GM21786 (cell line): ENCODE data around the gene ABCB9.
"Not testable (repeated sequence)": the region's sequence is repeated elsewhere in the genome, so short reads cannot be mapped to it uniquely, and the experiment has no call there.

Experiments
- ATAC-seq: cut with Tn5 transposase; IDR thresholded peaks from one replicate; pipeline ENCODE4 v1.9.1; 2021; ENCODE audit not compliant: unreplicated experiment

The ABCB9 gene

DNA sequence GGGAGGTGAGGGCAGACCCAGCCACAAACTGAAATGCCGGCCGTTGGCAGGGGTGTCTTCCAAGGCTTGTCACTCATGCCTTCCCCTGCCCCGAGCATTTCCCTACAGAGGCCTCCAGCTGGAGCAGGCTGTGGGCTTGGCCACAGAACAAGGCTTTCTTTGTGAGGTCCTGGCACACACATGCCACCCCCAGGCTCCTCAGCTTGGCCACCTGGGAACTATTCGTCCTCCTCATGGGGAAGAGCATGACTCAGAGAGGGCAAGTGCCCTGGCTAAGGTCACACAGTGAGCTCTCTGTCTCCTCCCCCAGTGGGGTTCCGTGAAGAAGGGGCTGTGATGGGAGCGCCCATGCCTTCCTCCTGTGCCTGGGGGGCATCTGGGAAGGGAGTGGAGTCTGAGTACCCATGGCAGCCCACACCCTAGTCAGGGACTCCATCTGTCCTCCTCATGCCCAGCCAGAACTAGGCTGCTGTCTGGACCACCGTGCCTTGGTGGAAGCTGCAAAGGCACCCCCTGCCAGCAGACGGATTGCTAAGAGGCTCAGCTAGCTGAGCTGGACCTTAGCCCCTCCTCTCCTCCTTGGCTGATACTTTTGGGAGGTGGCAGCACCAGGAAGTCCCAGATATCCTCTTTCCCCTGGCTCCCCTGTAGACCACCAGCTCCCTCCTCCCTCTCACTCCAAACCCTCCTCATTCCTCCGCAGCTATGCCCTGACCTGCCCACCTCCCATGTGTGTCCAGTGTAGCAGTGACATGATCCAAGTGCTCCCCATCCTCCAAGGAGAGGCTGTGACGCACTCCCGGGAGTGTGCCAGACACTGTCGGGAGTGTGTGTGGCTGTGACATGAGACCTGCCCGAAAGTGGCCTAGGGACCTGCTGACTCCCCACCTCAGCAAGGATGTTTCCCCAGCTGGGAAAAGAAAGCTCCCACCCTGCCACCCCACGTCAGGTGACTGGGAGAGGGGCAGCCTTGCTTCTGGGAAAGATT is 21.4 kb downstream of the ABCB9 start:
- no peak for ATAC-seq

DNA sequence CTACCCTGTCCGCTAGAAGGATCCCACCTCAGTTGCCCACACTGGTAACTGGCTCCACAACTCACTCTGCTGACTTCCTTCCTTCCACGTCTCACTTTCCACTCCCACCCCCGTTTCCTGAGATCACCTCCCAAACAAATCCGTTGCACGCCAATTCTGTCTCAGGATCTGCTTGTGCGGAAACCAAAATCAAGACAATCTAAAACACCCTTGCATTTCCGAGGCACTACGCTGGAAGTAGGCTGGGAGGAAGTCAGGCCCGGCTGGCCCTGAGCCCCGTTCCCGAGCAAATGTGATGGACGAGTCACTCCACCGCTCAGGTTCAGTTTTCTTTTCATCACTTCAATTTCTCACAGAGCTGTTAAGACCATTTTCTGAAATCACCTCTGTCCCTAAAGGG is 23.1 kb downstream of the ABCB9 start:
- no peak for ATAC-seq

DNA sequence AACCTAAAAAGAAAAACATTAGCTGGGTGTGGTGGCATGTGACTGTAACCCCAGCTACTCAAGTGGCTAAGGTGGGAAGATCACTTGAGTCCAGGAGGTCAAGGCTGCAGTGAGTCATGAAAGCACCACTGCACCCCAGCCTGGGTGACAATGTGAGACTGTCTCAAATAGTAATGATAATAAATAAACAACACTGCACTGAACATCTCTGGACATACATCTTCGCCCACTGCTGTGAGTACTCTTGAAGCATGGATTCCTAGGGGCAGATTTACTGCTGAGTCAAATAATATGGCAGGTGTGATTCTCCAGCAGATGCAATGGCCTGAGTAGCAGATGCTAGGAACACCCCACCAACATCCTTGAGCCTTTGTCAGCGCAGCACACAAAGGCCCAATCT is 23.6 kb downstream of the ABCB9 start:
- ATAC-seq = no peak

DNA sequence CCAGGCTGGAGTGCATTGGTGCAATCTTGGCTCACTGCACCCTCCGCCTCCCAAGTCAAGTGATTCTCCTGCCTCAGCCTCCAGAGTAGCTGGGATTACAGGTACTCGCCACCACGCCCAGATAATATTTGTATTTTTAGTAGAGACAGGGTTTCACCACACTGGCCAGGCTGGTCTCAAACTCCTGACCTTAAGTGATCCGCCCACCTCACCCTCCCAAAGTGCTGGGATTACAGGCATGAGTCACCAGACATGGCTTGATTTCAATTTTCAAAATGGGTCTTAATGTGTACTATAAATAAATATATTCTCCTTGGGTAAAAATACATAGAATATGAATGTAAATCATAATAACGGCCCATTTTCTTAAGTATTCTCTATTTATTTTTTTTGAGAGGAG is 24.9 kb downstream of the ABCB9 start:
- ATAC-seq = not testable (repeated sequence)

DNA sequence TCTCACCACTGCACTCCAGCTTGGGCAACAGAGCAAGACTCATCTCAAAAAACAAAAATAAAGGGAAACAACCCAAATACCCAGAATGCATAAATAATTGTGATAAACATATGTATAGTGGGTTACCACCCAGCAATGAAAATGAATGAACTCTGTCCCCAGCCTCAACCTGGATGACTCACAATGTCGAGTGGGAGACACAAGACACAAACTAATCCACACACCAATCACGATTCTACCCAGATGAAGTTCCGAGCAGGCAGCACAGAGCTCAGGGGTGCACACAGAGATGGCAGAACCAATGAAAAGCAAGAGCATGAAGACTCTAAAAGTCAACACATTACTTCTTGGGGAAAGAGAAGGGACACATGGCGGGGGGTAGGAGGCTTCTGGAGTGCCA is 27.1 kb downstream of the ABCB9 start:
- ATAC-seq = no peak

DNA sequence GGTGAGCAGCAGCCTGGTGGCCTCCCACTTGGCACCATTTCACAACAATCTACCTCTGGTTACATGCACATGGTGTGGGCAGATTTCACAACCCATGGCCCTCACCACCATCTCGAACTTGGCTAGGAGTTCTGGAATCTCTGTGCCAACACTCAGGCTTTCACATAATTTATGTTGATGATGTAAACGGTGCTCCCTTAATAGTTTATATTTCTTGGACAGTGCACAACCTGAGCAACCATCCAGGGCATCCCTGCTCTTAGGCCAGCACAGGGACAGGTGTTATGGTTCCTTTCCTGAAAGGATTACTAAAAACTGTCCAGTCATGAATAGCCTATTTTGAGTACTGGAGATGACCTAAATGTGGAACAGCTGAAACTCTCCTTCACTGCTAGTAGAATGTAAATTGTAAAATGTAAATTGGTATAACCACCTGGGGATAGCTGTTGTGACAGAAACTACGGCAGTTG is 28.6 kb downstream of the ABCB9 start:
- no peak for ATAC-seq

DNA sequence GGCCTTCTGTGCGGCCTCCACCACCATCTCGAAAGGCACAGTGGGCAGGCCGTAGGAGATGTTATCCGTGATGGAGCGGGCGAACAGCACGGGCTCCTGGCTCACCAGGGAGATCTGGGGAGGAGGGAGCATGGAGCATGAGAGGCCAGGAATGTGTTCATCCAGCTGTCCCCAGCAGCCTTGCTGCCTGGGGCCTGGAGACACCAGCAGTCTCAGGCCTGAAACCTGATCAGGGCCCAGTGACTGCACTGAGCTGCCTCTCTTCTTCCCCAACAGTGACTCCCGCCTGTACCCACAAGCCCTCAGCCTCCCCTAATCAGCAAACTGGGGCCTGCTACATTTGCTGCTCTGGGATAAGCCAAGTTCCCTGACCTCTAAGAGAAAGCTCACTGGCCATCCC is 30.9 kb downstream of the ABCB9 start:
- no peak for ATAC-seq

DNA sequence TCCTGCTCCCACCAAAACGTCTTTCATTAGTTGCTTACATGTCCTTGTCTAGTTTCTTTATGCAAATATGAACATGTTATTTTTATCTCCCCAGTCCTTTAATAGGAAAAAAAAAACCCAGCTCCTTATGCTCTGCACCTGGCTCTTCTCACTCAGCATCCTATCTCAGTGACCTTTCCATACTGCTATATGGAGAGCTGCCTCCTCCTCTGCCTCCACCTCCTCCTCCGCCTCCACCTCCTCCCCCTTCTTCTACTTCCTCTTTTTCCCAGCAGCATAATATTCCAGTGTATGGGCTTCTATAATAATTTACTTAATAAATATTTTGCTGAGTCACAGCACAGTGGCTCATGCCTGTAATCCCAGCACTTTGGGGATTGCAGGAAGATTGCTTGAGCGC is 31.5 kb downstream of the ABCB9 start:
- ATAC-seq = no peak

DNA sequence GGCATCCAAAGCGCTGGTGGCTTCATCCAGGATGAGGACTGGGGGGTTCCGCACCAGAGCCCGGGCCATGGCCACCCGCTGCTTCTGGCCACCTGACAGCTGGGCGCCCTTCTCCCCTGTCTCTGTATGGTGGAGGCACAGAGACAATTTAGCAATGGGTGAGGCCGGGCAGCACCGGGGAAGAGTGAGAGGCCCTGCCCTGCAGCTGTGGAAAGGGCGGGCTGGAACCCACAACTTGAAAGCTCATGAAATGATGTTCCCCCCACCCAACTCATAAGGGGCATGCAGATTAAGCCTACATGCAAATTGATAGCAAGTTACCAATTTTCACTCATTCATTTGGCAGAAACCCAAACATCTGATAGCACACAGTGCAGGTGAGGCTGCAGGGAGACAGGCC is 34.1 kb downstream of the ABCB9 start:
- no peak for ATAC-seq

DNA sequence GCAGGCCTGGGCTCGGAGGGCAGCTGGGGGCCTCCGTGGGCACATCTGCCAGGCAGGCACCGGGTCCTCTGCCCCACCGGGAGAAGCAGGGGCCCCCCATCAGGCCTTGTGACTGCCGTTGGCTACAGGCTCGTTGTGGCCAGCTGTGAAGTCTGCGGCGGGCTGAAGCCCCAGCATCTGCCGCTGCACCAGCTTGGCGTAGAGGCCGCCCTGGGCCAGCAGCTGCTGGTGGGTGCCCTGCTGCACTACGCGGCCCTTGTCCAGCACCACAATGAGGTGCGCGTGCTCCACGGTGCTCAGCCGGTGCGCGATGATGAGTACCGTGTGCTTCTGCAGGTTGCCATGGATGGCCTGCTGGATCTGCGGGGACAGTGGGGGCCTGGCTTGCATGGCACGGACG is 36.5 kb downstream of the ABCB9 start:
- ATAC-seq = no peak

DNA sequence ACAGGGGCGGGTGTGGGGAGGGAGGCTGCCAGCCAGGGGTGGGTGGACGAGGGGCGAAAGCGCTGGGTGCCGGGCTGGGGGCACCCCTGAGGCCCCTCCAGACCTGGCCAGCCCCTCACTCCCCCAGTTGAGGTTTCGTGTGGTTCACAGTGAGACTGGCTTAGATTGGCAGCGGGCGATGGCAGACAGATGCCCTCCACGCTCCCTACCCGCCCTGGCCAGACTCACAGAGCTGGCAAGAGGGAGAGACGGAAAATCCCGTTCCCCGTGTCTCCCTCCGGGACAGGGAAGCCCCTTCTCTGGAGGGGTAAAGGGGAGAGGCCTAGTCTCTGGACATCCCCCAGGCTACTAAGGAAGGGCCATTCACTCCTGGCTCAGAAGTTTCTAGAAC is 37.1 kb downstream of the ABCB9 start:
- no peak for ATAC-seq

DNA sequence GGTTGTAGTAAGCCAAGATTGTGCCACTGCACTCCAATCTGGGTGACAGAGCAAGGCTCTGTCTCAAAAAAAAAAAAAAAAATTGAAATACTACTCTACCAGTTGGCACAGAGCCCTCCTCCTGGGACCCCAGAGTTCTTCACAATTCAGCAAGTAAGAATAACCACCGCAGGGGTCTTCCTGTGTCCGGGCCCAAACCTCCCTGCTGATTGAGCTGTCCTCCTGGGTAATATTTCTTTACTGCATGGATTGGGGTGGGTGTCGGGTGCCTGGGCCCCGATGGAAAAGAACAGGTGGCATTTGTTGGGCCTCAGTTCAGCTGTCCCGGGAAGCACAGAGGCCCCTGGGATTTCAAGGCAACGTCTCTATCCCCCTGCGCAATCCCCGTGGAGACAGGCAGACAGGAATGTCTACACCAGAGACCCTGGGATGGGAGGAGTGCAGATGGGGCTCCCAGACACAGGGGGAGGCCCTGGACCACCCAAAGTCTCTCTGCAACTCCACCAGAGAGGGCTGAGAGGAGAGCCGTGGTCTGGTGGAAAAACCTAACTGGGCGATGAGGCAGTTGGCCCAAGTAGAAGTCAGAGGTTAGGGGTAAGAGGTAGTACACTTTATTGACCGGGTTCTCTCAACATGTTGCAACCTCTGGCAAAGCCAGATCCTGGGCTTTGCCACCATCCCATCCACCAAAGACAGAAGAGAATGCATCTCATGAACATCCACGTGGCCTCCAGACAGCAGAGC is 37.7 kb downstream of the ABCB9 start:
- ATAC-seq = no peak

DNA sequence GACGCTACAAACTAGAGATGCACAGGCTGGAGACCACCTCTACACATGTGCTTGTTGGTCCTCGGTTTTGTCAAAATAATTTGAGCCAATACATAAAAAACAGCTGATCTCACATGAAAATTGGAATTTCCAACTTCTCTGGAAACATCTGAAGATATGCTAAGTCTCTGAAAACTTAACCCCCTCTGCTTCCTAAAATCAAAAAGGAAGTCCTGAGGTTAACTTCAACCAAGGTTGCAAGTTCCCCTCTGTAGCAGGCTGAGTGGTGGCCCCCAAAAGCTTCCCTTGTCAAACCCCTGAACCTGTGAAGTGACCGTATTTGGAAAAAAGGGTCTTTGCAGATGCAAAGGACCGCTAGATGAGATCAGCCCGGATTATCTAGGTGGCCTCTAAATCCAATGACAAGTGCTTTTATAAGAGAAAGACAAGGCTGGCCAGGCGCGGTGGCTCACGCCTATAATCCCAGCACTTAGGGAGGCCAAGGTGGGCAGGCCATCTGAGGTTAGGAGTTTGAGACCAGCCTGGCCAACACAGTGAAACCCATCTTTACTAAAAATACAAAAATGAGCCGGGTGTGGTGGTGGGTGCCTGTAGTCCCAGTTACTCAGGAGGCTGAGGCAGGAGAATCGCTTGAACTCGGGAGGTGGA is 38.4 kb downstream of the ABCB9 start:
- ATAC-seq = no peak

DNA sequence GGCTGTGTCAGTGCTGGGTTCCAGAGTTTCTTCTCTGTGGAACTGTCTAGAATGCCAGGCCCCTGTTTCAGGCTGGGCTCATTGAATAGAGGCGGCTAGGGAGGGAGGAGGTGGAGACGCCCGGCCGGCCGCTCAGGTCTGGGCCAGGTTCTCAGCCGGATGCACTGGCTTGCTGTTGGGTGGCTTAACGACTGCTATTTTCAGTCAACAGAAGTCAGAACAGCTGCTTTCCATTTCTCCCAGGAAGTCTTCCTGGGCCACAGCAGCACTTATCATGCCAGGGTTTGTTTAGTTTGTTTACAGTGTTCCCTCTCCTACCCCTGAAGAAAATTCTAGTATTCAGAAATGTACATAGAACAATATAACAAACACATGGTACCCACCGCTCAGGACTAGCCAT is 44.3 kb downstream of the ABCB9 start:
- no peak for ATAC-seq

DNA sequence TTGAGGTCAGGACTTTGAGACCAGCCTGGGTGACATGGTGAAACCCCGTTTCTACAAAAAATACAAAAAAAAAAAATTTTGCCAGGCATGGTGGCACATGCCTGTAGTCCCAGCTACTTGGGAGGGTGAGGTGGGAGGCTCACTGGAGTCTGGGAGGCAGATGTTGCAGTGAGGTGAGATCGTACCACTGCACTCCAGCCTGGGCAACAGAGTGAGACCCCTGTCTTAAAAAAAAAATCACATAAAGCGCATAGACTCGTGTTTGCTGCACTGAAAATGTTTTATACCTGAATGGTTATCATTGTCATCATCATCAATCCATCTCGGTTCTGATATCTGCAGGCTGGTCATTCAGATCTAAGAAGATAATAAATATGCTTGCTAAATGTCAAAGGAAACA is 45.6 kb downstream of the ABCB9 start:
- no peak for ATAC-seq

DNA sequence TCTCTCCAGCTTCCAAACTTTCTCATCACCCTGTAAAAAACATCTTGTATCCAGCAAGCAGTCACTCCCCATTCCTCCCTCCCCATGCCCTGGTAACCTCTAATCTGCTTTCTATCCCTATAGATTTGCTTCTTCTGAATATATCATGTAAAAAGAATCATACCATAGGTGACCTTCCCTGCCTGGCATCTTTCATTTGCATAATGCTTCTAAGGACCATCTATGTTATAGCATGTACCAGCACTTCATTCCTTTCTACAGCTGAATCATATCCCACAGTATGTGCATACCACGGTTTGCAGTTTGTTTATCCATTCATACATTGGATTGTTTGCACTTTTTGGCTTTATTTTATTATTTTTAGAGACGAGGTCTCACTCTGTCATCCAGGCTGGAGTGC is 47.4 kb downstream of the ABCB9 start:
- no peak for ATAC-seq

DNA sequence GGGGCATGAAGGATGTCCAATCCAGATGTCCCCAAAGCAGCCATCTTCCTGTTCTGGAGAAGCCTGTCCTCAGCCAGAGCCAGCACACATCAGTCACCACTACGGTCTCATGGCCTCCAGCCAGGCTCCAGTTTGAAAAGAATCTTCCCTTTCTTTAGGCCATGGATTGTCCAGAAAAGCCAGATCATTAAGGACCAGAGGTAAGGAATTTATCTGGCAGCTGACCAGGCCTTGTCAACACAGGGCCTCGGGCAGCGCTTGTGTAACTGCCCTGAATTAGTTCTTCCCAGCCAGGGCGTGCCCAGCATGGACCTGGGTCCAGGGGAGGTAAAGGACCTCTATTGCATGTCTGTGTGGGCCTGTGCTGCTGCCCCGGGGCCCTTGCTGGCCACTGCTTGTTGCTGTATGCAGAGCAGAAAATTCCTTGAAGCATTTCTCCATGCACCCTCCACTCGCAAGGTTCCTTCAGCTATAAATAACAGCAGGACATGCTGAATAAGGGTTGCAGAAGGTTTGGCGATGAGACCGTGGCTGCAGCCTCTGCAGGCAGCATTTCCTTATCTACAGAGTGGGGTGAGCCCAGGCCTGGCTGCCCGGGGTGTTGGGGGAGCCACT is 48.6 kb downstream of the ABCB9 start:
- ATAC-seq = no peak

DNA sequence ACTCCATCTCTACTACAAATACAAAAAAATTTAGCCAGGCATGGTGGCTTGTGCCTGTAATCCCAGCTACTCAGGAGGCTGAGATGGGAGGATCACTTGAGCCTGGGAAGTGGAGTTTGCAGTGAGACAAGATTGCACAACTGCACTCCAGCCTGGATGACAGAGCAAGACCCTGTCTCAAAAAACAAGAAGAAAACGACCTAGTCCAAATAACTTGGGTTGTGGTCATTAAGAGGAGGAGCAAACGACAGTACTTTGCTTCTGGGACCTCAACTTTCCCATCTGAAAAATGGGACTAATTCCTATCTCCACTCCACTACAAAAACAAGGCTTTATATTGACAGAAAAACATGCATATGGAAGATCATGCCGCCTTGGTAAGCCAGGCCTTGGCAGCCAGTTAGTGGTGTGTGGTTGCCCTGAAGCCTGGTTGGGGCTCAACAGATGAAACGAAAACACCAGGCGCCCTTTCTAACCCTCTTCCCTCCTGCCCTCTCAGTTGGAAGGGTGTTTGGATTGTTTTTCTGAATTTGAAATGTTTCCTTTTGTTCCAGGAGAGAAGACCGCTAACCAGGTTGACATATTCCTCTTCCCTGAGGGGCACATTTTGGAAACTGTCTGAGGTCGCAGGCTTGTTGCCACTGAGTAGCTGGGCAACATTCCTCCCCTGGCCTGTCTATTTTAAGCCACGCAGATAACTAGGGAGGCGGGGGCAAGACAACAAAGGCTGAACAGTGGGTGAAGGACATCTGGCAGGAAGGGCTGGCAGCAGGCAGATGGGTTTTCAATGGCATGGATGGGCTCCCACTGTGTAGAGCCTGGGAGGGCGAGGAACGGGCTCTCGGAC is 56.6 kb downstream of the ABCB9 start:
- no peak for ATAC-seq

DNA sequence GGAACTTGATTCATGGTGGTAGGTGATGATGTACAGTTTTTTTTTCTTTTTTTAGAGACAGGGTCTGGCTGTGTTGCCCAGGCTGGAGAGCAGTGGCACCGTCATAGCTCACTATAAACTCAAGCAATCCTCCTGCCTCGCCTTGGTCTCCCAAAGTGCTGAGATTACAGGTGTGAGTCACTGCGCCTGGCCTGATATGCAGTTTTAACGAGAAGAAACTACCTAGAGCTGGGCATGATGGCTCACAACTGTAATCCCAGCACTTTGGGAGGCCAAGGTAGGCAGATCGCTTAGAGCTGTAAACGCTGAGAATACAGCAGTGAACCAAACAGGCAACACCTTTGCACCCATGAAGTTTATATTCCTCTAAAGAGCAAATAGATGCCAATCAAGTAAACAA is 57.3 kb downstream of the ABCB9 start:
- ATAC-seq = no peak

DNA sequence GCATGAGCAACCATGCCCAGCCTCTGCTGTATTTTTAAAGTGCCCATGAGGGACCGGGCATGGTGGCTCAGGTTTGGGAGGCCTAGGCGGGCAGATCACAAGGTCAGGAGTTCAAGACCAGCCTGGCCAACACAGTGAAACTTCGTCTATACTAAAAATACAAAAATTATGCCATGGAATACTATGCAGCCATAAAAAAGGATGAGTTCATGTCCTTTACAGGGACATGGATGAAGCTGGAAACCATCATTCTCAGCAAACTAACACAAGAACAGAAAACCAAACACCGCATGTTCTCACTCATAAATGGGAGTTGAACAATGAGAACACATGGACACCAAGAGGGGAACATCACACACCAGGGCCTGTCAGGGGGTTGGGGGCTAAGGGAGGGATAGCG is 61.0 kb downstream of the ABCB9 start:
- ATAC-seq = not testable (repeated sequence)
